Chondrocyte (in vitro differentiated cells): ENCODE data around the gene GRB10. TPM values are rescaled to one million over a fixed set of nuclear protein-coding genes. Genes with fewer than 3 reads are reported as not detected.

ENCODE experiments used
- DNase-seq: peaks from one replicate; pipeline ENCODE4 v3.0.0; 2021; ENCODE audit warnings: mixed read lengths, low spot score
- H3K27ac Mint-ChIP-seq: one replicate; pipeline ENCODE4 v1.8.0; 2021; ENCODE audit warnings: mild to moderate bottlenecking, moderate library complexity, mixed read lengths; ENCODE audit not compliant: unreplicated experiment
- H3K27me3 Mint-ChIP-seq: 2 replicates; pipeline ENCODE4 v1.8.0; 2021; ENCODE audit warnings: low read depth, mixed read lengths
- H3K36me3 Mint-ChIP-seq: 2 replicates; pipeline ENCODE4 v1.8.0; 2021; ENCODE audit warnings: low read depth, mixed read lengths
- H3K4me1 Mint-ChIP-seq: 2 replicates; pipeline ENCODE4 v1.8.0; 2021; ENCODE audit warnings: low read depth, mild to moderate bottlenecking, mixed read lengths
- H3K4me3 Mint-ChIP-seq: one replicate; pipeline ENCODE4 v1.8.0; 2021; ENCODE audit warnings: mild to moderate bottlenecking, moderate library complexity, mixed read lengths; ENCODE audit not compliant: unreplicated experiment
- H3K9me3 Mint-ChIP-seq: 2 replicates; pipeline ENCODE4 v1.8.0; 2021; ENCODE audit warnings: low read depth, mixed read lengths
- CTCF ChIP-seq: fragments of 200-600 bp; sonication (generic); IDR thresholded peaks from 2 replicates; pipeline ENCODE4 v1.5.0; 2021; ENCODE audit warnings: antibody characterized with exemption, mild to moderate bottlenecking, moderate library complexity
- total RNA-seq: library from RNA; stranded (reverse); gene quantifications from 3 replicates; pipeline ENCODE4 v1.2.1, GENCODE V29; 2021

The GRB10 gene
- total RNA-seq, 1 donor from 2014 or later = 73.7 TPM

DNA sequence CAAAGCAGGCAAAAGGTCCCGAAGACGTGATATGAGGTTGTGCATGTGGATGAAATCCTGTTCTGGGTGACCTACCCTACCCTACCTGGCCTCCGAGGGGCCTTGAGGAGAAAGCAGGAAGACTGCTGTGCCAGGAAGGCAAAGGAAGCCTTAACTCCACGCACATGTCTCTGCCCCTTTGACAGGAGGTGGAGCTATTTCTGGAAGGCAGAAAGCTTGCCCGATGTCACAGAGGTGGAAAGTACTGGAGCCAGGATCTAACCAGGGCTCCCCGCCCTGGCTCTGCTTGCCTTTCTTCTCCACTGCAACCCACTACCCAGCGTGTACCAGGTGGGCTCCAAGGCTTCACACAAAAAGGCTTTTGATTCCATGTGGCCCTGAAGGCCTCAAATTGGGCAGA lies 151.1 kb downstream of the GRB10 start:
- Mint-ChIP-seq H3K27ac (no peak overlapping the region), H3K4me3 (no peak overlapping the region), H3K9me3 (peaks cover 25% of the 10 kb centered on the region), H3K36me3 (peaks cover 15% of the 10 kb centered on the region), H3K27me3 (no peaks in the 10 kb centered on the region), H3K4me1 (peaks cover 36% of the 10 kb centered on the region)
- no peak for TF ChIP-seq CTCF
- no peak for DNase-seq

DNA sequence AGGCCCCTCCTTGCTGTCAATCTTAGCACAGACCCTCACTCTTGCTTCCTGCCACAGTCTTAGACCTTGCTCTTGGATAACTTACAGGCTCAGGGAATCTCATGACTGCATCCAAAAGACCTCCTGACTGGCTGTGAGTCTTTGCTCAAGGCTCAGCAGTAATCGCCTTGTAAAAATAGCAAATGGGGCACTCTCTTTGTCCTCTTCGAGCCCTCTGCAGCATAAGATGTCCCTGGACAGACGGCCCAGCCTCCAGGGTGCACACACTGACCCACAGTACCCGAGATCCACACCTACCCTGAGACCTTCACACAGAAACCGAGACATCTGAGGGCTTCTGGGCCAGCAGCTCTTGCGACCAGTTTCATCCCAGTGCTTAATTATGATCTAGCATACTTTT lies 151.6 kb downstream of the GRB10 start:
- no peaks in the 10 kb centered on the region for H3K27me3 Mint-ChIP-seq
- H3K36me3 Mint-ChIP-seq = peaks cover 12% of the 10 kb centered on the region
- peaks cover 25% of the 10 kb centered on the region for H3K9me3 Mint-ChIP-seq
- H3K27ac Mint-ChIP-seq = no peak overlapping the region
- H3K4me3 Mint-ChIP-seq = no peak overlapping the region
- no peak for TF ChIP-seq CTCF
- DNase-seq = no peak
- H3K4me1 Mint-ChIP-seq = peaks cover 36% of the 10 kb centered on the region

- peak overlapping the region; percentile 13 for H3K4me3 Mint-ChIP-seq
Measured at GRCh38 chr7:50629238-50629901, 153.3 kb downstream of the GRB10 start.

DNA sequence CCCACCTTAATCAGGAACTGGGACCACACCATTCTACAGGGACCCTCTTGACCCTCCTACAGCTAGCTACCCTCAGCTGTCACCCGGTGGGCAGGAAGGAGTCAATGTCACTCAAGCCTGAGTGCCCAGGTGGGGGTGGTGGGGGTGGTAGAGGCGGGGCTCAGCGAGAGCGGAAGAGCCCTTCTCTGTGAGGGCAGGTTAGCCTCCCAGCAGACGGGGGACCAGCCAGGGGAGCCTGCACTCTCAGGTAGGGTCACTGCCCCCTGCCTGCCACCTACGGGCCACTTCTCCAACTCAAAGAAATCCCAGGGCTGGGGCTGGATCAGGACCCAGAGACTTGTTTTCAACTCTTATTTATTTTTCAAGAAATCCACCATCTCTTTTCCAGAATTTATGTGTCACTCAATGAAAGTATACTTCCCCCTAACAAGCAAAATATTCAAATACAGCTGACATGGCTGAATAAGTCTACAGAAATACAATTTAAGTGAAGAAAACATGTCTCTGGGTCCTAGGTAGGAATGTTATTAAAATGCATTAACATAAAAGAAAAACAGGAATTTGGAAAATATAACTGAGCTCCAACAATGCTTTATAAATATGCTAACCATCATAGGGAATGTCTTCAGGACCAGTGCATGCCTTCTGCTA lies 154.1 kb downstream of the GRB10 start:
- Mint-ChIP-seq H3K36me3 (peaks cover 12% of the 10 kb centered on the region), H3K27ac (peak overlapping the region; percentile 84), H3K4me1 (peaks cover 36% of the 10 kb centered on the region), H3K27me3 (no peaks in the 10 kb centered on the region), H3K4me3 (no peak overlapping the region), H3K9me3 (peaks cover 5% of the 10 kb centered on the region)
- no peak for TF ChIP-seq CTCF
- no peak for DNase-seq

More at GRCh38 chr7:50629238-50629901, 153.3 kb downstream of the GRB10 start:
- no peak for TF ChIP-seq CTCF
- H3K27ac Mint-ChIP-seq = peak overlapping the region; percentile 84
- DNase-seq = no peak
- H3K9me3 Mint-ChIP-seq = peaks cover 14% of the 10 kb centered on the region
- H3K27me3 Mint-ChIP-seq = no peaks in the 10 kb centered on the region
- H3K36me3 Mint-ChIP-seq = peaks cover 12% of the 10 kb centered on the region
- H3K4me1 Mint-ChIP-seq = peaks cover 36% of the 10 kb centered on the region

GRCh38 chr7:50627824-50628361 lies 154.8 kb downstream of the GRB10 start:
- Mint-ChIP-seq H3K36me3 (peaks cover 7% of the 10 kb centered on the region), H3K4me1 (peaks cover 30% of the 10 kb centered on the region), H3K27ac (no peak overlapping the region), H3K27me3 (no peaks in the 10 kb centered on the region), H3K4me3 (no peak overlapping the region), H3K9me3 (no peaks in the 10 kb centered on the region)
- no peak for DNase-seq
- TF ChIP-seq CTCF = no peak
